Neutrophil (primary cell): ENCODE measurements around the gene HSPG2.

Experiments used
- H3K27ac ChIP-seq: fragments of 200-600 bp; sonication (generic); 2 replicates; pipeline ENCODE4 v1.5.1; 2016; ENCODE audit warnings: mild to moderate bottlenecking, moderate library complexity
- H3K27me3 ChIP-seq: fragments of 200-600 bp; sonication (generic); 2 replicates; pipeline ENCODE4 v1.6.0; 2016; ENCODE audit warnings: mild to moderate bottlenecking
- H3K36me3 ChIP-seq: fragments of 200-600 bp; sonication (generic); 2 replicates; pipeline ENCODE4 v1.5.1; 2017
- H3K4me1 ChIP-seq, 2 experiments: fragments of 200-600 bp in 1 of 2; sonication (generic) in 1 of 2; 1 replicate in 1 of 2; 2 replicates in 1 of 2; pipeline versions ENCODE4 v1.5.1 to v1.6.1; 2013 to 2016; ENCODE audit warnings: low read depth in 1 of 2, low read length in 1 of 2, mild to moderate bottlenecking in 1 of 2, moderate library complexity in 1 of 2; ENCODE audit not compliant: control insufficient read depth in 1 of 2, insufficient read depth in 1 of 2
- H3K4me3 ChIP-seq, 2 experiments: fragments of 200-600 bp in 1 of 2; sonication (generic) in 1 of 2; 1 replicate in 1 of 2; 2 replicates in 1 of 2; pipeline ENCODE4 v1.5.1; 2013 to 2016; ENCODE audit warnings: low read depth in 1 of 2, low read length in 1 of 2, mild to moderate bottlenecking in 1 of 2, moderate library complexity in 1 of 2
- H3K9me3 ChIP-seq: fragments of 200-600 bp; sonication (generic); 2 replicates; pipeline ENCODE4 v1.5.1; 2016
- CTCF ChIP-seq: fragments of 200-600 bp; sonication (generic); IDR thresholded peaks from 2 replicates; pipeline ENCODE4 v1.5.1; 2016; ENCODE audit warnings: antibody characterized with exemption

Gene HSPG2

GRCh38 chr1:21783679-21784603 lies 153.2 kb downstream of the HSPG2 start:
- H3K9me3 ChIP-seq = no peaks in the 10 kb centered on the region
- H3K27ac ChIP-seq = peak overlapping the region; percentile 100
- no peaks in the 10 kb centered on the region for H3K27me3 ChIP-seq
- H3K36me3 ChIP-seq = no peaks in the 10 kb centered on the region
- H3K4me3 ChIP-seq = peak overlapping the region; percentile 85
- TF ChIP-seq CTCF = no peak
- peaks cover 41 to 42% of the 10 kb centered on the region in 2 experiments for H3K4me1 ChIP-seq

- H3K4me1 ChIP-seq = peaks cover 36 to 37% of the 10 kb centered on the region in 2 experiments
- H3K27ac ChIP-seq = peak within 1 kb of the TSS; percentile 100
Measured at GRCh38 chr1:21782868-21783678, 154.0 kb downstream of the HSPG2 start, which contains the start of gene USP48. Gene USP48 (minus strand): TSS chr1:21783149. CDS start chr1:21782957, 192 bp downstream.

GRCh38 chr1:21782349-21782867 lies 154.7 kb downstream of the HSPG2 start:
- H3K4me3 ChIP-seq = peak overlapping the region; percentile 85
- H3K27ac ChIP-seq = peak overlapping the region; percentile 100

More at GRCh38 chr1:21782868-21783678, 154.0 kb downstream of the HSPG2 start, which contains the start of gene USP48:
- Histone ChIP-seq H3K9me3 (no peaks in the 10 kb centered on the region), H3K36me3 (no peaks in the 10 kb centered on the region), H3K4me3 (peak within 1 kb of the TSS; percentile 85), H3K27me3 (no peaks in the 10 kb centered on the region)
- TF ChIP-seq CTCF = peak; percentile 27

GRCh38 chr1:21781815-21782348 lies 155.2 kb downstream of the HSPG2 start:
- Histone ChIP-seq H3K36me3 (no peaks in the 10 kb centered on the region), H3K4me1 (peaks cover 34 to 36% of the 10 kb centered on the region in 2 experiments), H3K9me3 (no peaks in the 10 kb centered on the region), H3K4me3 (peak overlapping the region; percentile 85), H3K27me3 (no peaks in the 10 kb centered on the region), H3K27ac (peak overlapping the region; percentile 100)
- no peak for TF ChIP-seq CTCF

More at GRCh38 chr1:21782349-21782867, 154.7 kb downstream of the HSPG2 start:
- peaks cover 30 to 32% of the 10 kb centered on the region in 2 experiments for H3K4me1 ChIP-seq
- no peaks in the 10 kb centered on the region for H3K27me3 ChIP-seq
- H3K36me3 ChIP-seq = no peaks in the 10 kb centered on the region
- no peak for TF ChIP-seq CTCF
- H3K9me3 ChIP-seq = no peaks in the 10 kb centered on the region
